T-helper 22 cell (primary cell): ENCODE measurements around the gene PMVK.

Source experiments
- DNase-seq: peaks from one replicate; pipeline ENCODE4 v3.0.0-alpha.2; 2020; ENCODE audit warnings: low read depth

Gene PMVK

DNA sequence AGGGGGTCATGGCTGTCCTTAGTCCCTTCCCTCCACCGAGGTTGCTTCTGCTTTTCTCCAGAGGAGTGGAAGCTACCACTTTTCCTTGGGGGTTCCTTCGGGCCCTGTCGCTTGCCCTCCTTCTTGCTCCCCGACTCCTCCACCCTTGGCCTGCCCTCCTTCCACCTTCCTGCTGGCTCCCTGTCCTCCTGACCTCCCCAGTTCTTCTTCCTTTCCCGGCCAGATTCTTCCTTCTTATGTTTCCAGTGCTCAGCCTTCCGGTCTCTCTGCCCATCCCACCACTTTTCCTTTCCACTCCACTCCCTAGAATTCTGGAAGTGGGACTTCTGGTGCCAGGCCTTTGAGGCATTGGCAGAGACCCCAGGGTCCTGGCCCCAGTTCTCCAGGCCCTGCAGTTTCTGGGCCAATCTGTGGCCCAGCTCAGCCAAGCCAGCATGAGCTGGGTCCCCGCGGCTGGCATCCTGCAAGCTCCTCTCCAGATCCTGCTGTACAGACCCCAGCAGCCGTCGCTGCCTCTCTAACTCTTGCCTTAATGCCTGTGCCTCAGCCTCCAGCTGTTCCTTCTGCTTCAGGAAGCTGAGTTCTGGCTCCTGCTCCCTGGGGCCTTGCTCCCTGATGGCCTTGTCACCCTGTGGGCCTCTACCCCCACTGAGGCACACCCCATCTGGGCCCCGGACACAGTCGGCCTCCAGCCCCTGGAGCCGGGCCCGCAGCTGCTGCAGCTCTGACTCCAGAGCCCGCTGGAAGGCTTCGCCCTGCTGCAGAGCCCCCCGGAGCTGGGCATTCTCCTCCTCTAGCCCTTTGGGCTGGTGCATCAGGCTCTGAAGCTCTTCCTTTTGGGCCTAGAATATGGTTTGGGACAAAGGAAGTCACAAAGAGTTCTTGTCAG is 9.7 kb upstream of the PMVK start:
- DNase-seq = no peak

DNA sequence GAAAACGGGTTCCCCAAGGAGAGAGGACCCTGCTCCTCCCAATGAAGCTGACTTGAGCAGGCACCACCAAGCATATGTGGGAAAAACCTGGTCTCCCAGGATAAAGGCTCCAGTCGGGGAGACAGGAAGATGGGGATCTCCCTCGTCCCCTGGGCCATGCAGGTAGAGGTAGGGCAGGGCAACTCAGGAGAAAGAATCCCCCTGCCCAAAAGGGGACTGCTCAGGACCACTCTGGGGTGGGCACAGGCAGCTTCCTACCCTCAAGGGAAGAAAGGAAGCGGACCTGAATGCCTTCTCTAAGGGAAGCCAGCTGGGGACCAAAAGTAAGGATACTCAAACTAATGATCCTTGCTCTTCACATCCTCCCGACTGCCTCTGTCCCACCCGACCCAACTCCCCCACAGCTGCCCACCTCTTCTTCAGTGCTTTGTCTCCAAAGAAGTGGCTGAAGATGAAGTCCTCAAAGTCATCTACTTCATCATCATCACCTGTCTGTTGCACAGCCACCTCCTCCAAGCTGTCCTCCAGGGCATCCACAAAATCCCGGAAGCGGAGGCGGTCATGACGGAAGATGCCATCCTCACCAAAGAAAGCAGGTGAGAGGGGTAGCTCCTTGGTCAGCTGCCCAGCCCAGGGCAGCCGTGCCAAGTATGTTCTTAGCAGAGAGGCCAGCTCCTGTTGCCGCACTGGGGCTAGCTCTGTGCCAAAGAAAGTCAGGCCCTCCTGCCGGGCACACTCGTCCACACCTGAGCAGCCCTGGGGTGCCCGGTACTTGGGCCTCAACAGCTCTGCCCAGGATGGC is 8.8 kb upstream of the PMVK start:
- DNase-seq = no peak

- no peak for DNase-seq
Measured at GRCh38 chr1:154944401-154945159, 8.1 kb upstream of the PMVK start.

GRCh38 chr1:154943649-154944400 is 7.3 kb upstream of the PMVK start:
- no peak for DNase-seq

DNA sequence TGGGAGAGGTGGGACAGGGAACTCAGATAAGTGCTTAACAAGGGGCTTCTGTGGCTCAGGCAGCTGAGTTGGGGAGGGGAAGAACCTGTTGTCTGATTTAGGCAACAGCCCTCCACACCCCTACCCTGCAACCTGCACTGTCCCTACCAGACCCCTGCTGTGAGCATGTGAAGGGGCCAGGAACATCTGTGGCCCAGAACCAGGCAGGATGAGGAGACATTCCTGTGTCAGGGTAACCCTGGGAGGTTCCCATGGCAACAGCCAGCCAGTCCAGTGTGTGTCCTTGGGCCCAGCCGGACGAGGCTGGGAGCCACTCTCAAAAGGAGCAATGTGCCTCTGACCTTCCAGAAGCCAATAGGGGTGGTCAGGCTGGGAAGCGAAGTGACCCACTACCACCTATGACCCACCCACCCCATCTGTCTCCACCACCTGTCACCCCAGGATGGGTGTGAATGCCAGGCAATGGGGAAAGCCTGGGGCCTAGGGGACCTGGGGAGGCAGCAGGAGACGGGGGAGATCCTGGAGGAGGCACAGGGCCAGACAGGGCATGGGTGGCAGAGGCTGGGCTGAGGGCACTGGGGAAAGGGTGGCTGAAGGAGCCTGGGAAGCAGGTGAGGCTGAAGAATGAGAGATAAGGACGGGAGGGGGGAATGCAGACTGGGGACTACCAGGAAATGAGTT is 5.0 kb upstream of the PMVK start:
- DNase-seq = no peak

DNA sequence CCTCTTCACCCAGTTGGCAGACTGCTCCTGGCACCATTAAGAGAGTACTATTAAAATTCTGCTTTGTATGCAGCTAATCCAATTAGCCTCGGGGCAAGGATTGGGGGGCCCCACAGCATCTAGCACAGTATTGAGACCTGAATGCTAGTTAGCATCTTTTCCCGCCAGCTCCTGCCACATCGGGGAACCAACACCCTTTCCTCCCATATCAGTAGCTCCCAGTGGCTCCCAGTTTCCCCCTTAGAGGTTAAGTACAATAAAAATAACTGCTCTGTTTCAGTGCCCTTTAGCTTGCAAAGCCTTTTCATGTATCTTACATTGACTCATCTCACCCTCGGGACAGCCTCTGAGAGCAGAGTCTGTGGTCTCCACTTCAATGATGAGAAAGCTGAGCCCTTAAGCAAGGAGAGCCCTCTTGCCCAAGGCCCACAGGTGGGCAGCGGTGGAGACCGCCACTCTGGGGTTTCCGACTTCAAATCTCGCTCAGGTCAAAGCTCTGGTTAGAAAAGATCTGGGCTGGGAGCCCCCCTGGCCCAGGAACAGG is 4.2 kb upstream of the PMVK start:
- no peak for DNase-seq

DNA sequence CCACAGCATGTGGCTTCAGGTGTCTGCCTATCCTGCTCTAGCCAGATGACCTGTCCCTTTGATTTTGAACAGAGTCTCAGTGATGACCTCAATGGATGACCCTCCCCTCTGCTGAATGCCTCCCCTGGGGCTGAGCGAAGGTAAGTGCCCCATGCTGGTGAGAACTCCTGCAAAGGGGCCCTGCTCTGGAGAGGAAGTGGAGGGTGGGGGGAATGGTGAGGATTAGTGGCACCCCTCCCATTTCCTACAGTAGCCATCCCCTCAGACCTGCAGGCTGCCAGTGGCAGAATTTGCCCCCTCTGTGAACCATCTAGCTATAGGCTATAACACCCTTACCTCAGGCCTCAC is 3.7 kb upstream of the PMVK start:
- no peak for DNase-seq

DNA sequence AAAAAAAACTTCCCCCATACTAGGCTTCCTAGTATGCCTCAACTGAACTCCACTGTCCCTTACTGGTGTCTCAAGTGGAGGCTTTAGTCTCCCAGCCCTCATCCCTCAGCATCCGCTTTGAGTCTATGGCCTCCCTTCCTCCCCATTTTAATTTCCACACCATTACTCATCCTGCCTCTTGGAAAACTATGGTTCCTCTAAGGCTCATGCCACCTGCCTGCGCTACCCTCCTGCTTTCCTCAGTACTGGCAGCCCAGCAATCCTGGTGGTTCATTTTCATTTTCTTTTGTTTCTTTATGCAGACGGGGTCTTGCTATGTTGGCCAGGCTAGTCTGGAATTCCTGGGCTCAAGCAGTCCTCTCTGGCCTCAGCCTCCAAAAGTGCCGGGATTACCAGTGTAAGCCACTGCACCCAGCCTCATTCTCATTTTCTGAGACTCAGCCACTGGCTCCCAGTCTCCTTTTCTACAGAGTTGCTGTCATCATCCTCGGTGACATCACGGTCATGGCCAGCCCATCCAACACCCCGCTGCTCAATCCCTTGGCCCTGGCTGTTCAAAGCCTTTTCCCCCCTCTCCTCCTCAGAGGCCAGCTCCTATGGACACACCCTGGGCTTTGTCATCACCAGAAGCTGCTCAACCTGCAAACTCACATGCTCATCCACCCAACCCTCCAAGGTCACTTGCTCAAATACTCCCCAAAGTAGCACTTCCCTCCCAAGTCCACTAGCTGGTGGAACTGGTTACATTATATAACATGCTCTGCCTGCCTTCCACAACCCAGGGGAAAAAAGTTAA is 2.3 kb upstream of the PMVK start:
- no peak for DNase-seq

DNA sequence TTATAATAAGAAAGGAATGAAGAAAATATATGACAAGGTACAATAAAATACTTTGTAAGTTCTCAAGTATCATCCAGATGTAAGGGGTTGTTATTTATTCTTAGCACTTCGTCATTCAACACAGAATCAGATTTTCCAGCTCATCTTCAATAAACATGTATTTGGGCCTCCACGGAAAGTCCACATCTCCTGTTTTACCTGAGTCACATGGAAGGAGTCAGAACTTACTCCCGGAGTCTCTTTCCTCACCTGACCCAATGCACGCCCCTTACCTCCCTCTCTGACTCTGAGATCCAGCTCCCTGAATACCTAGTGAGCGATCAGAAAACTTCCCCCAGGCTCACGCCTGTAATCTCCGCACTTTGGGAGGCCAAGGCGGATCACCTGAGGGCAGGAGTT is 1.5 kb upstream of the PMVK start:
- no peak for DNase-seq

GRCh38 chr1:154937085-154937987 is 817 bp upstream of the PMVK start:
- DNase-seq = peak; percentile 90

- peak; percentile 27 for DNase-seq
Measured at GRCh38 chr1:154935749-154936554, 567 bp downstream of the PMVK start.

GRCh38 chr1:154934358-154934948 is 2.1 kb downstream of the PMVK start:
- DNase-seq = no peak

DNA sequence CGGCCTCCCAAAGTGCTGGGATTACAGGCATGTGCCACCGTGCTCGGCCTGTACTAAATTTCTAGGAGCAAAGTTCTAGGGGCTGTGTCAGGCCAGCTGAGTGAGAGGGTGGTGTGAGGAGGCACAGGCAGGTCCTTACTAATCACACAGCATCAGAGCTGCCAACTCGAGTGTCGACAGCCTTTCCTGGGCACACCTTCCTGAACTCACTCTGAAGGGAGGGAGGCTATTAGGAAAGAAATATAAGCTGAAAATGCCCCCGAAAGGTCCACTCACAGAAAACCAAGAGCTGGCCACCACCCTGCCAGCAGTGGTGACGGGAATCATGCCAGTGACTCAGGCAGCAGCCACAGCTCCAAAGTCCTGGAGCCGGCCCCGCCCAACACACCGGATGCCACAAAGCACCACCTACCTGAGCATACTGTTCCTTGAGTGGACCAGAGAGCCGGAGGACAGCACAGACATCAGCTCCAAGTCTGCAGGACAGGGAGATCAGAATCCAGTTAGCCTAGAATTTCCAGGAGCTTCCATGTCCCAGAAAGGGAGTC is 4.5 kb downstream of the PMVK start:
- DNase-seq = no peak

DNA sequence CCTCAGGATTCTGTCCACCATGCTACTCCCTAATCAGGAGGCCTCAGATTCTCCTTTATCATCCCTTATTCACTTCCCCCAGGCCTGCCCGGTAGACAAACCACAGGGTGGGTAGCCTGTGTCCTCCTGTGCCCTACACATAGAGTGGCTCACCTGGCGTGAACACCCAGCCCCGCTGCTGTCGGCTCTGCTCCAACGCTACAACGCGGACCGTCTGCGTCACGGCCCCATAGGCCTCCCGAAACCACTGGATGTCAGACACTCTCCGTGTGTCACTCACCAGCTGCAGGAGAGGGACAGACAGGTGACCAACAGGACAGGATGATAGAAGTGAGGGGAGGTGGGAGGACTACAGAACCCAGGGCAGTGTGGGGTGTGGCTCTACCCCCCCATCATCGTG is 10.3 kb downstream of the PMVK start:
- DNase-seq = no peak

GRCh38 chr1:154925335-154926170 is 11.0 kb downstream of the PMVK start:
- no peak for DNase-seq

DNA sequence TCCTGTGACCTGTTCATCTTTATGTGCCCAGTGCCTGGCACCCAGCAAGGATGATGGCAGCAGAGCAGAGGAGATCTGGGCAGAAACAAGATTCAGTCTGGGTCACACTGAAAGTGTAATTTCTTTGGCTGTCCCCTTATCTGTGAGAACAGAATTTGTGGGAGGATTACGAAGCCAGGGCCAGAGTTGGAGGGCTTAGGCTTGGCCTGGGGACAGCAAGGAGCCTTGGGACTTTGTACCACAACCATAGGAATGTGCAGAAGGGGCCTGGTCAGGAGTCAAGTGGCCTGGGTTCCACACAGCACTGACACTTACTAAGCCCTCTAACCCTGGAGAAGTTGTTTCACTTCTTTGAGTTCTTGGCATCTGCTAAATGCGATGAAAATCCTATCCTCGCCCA is 12.8 kb downstream of the PMVK start:
- DNase-seq = no peak

DNA sequence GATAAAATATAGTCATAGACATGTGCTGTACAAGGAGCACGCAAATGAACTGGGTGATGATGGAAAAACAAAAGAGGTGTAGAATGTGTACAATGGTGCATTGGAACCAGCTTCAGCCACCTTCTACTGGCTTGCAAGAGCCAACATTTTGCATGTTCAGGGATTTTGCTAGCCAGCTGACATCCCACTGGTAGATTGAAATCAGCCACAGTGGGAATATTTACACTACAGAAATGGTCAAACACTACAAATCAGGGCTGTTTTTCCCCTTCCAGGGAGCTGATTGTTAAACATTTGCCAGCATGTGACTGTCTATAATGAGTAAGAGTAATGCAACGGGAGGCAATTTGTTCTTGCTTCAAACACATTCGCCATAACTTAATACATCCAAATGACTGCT is 23.2 kb downstream of the PMVK start:
- DNase-seq = no peak
